ENCODE measurements around the gene RXFP1. TPM values are rescaled to one million over a fixed set of nuclear protein-coding genes. Genes with fewer than 3 reads are reported as not detected.

The RXFP1 gene
- total RNA-seq, 2 donors from 2014 or later: not detected

DNA sequence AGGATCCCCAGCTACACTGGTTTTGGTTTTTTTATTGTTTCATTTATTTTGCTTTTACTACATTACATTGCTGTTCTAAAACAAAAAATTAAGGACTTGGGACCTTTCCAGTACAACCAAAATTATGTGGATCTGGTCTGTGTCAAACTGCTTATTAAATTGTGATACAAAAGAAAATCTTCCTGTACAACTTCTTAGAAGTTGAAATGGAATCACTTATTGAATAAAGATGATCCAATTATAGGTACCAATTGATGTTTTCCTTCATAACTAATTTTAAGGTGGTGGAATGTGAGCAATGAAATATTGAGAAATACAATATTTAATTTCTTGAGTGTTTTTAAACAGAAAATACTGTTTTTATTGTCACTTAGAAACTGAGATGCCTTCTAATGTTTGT lies 82.7 kb downstream of the RXFP1 start:
- Mint-ChIP-seq H3K9me3 (peaks cover 0 to 3% of the 10 kb centered on the region in 2 donors), H3K36me3 (ENCODE audit: insufficient read depth in 2 of 2) (no peaks in the 10 kb centered on the region), H3K27me3 (ENCODE audit: low read depth) (peaks cover 9% of the 10 kb centered on the region), H3K4me1 (ENCODE audit: low read depth) (no peaks in the 10 kb centered on the region), H3K27ac (no peak overlapping the region), H3K4me3 (no peak overlapping the region)
- ATAC-seq (replicated peaks in 1 of 2) (no peak), DNase-seq (no peak)

DNA sequence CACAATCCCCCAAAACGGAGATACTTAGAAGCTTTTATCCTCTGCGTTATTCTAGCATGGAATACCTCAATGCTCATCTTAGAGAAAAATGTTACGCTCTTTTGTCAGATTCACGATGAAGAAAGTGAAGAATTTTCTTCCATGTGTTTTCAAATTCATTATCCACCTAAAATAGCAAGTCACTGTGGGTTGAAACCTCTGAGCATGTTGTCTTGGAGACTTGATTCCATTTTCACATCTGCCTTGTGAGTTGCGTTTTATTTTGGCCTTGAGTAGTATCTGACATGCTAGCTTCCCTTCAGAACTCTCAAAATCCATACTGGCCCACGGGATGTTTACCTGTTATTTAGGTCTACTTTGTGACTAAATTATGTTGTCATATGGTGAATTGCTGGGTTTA lies 83.7 kb downstream of the RXFP1 start:
- no peak for ATAC-seq (replicated peaks in 1 of 2)
- Mint-ChIP-seq H3K36me3 (ENCODE audit: insufficient read depth in 2 of 2) (no peaks in the 10 kb centered on the region), H3K4me1 (ENCODE audit: low read depth) (no peaks in the 10 kb centered on the region)

DNA sequence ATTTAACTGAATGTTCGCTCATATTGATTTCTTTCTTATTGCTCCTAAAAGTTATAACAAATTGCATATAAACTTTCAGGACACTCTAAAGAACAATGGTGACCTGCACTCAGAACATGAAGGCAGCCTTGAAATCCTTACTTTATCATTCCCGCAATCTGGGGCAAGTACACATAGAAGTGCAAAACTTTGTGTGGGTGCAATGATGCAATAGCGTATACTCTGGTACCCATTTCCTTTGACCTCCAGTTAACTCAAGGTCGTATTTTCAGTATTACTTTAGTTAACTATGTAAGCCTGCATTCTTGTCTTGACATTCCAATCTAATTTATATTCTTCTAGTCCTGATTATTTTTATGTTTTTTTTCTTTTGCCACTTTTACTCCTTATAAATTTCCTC lies 85.3 kb downstream of the RXFP1 start:
- Mint-ChIP-seq H3K36me3 (ENCODE audit: insufficient read depth in 2 of 2) (no peaks in the 10 kb centered on the region), H3K4me3 (no peak overlapping the region), H3K27ac (no peak overlapping the region), H3K4me1 (ENCODE audit: low read depth) (peaks cover 7% of the 10 kb centered on the region), H3K27me3 (ENCODE audit: low read depth) (peaks cover 16% of the 10 kb centered on the region), H3K9me3 (peaks cover 0 to 3% of the 10 kb centered on the region in 2 donors)
- ATAC-seq (replicated peaks in 1 of 2) (no peak), DNase-seq (no peak)

More for the DNA sequence above, 83.7 kb downstream of the RXFP1 start:
- Mint-ChIP-seq H3K27me3 (ENCODE audit: low read depth) (peaks cover 9% of the 10 kb centered on the region), H3K9me3 (peaks cover 0 to 3% of the 10 kb centered on the region in 2 donors), H3K27ac (no peak overlapping the region), H3K4me3 (no peak overlapping the region)
- DNase-seq: no peak

DNA sequence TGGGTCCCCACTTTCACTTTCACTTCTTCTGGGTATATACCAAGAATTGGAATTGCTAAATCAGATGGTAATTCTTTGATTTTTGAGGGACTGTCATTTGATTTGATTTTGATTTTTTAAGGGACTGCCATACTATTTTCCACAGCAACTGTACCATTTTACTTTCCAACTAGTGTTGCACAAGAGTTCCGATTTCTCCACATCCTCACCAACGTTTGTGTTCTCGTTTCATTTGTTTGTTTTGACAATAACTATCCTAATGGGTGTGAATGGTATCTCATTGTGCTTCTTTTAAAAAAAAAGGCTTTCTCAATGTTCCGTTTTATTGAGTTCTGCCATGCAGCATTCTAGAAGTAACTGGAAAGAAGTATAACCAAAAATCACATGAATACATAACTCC lies 87.4 kb downstream of the RXFP1 start:
- no peak overlapping the region for H3K27ac Mint-ChIP-seq

DNA sequence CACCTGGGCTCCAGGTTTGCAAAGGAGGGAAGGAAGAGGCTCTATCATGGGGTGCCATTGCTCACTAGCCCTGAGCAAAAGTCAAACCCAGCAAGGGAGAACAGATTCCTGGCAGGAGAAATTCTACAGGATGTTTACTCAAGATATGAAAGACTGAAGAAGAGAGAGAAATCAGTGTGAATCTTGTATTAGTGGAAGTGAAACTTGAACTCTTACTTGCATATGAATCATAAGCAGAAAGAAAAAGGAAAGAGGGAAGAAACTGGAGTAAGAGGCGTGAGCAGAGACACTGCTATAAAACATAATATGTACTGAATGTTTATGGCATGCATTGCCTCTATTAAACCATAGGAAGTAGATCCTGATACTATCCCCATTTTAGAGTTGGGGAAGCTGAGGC lies 89.1 kb downstream of the RXFP1 start:
- DNase-seq (no peak), ATAC-seq (replicated peaks in 1 of 2) (peak in 1 of 2 donors; percentile 26)
- H3K4me3 Mint-ChIP-seq: no peak overlapping the region

More for the DNA sequence above, 87.4 kb downstream of the RXFP1 start:
- ATAC-seq (replicated peaks in 1 of 2): no peak
- DNase-seq: no peak
- Mint-ChIP-seq H3K36me3 (ENCODE audit: insufficient read depth in 2 of 2) (no peaks in the 10 kb centered on the region), H3K4me1 (ENCODE audit: low read depth) (peaks cover 7% of the 10 kb centered on the region), H3K9me3 (peaks cover 0 to 3% of the 10 kb centered on the region in 2 donors), H3K4me3 (no peak overlapping the region), H3K27me3 (ENCODE audit: low read depth) (peaks cover 16% of the 10 kb centered on the region)

DNA sequence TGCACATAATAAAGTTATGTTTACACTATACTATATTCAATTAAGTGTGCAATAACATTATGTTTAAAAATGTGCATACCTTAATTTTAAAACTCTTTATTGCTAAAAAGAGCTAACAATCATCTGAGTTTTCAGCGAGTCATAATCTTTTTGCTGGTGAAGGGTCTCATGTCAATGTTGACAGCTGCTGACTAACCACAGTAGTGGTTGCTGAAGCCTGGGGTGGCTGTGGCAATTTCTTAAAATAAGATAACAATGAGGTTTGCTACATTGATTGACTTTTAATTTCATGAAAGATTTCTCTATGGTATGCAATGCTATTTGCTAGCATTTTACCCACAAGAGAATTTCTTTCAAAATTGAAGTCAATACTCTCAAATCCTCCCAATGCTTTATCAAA lies 91.4 kb downstream of the RXFP1 start:
- no peak for DNase-seq
- H3K9me3 Mint-ChIP-seq: peaks cover 0 to 3% of the 10 kb centered on the region in 2 donors
- no peak overlapping the region for H3K4me3 Mint-ChIP-seq
- H3K27me3 Mint-ChIP-seq (ENCODE audit: low read depth): peaks cover 20% of the 10 kb centered on the region
- ATAC-seq (replicated peaks in 1 of 2): no peak
- H3K36me3 Mint-ChIP-seq (ENCODE audit: insufficient read depth in 2 of 2): no peaks in the 10 kb centered on the region
- peaks cover 7% of the 10 kb centered on the region for H3K4me1 Mint-ChIP-seq (ENCODE audit: low read depth)
- no peak overlapping the region for H3K27ac Mint-ChIP-seq

More for the DNA sequence above, 89.1 kb downstream of the RXFP1 start:
- Mint-ChIP-seq H3K27ac (no peak overlapping the region), H3K4me1 (ENCODE audit: low read depth) (peaks cover 7% of the 10 kb centered on the region), H3K27me3 (ENCODE audit: low read depth) (peaks cover 16% of the 10 kb centered on the region), H3K9me3 (peaks cover 0 to 3% of the 10 kb centered on the region in 2 donors), H3K36me3 (ENCODE audit: insufficient read depth in 2 of 2) (no peaks in the 10 kb centered on the region)

DNA sequence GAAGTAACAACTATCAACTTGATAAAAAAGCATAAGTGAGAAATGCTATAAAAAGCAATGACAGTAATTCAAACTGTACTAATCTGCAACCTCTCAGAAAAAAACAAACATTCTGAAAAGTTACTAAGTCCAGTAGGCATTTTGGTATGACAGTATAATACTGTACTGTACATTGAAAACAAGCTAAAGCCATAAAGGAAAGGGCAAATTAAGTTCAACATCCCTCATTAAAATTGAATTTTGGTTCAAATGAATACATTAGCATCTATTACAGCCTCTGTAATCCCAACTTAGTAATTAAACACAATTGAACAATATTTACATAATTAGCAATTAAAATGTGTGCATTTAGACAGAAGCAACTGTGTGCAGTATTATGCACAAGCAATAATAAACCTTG lies 96.3 kb downstream of the RXFP1 start:
- DNase-seq (no peak), ATAC-seq (replicated peaks in 1 of 2) (no peak)
- Mint-ChIP-seq H3K4me1 (ENCODE audit: low read depth) (peaks cover 4% of the 10 kb centered on the region), H3K27me3 (ENCODE audit: low read depth) (peaks cover 17% of the 10 kb centered on the region), H3K36me3 (ENCODE audit: insufficient read depth in 2 of 2) (no peaks in the 10 kb centered on the region), H3K4me3 (no peak overlapping the region), H3K27ac (no peak overlapping the region), H3K9me3 (no peaks in the 10 kb centered on the region)

DNA sequence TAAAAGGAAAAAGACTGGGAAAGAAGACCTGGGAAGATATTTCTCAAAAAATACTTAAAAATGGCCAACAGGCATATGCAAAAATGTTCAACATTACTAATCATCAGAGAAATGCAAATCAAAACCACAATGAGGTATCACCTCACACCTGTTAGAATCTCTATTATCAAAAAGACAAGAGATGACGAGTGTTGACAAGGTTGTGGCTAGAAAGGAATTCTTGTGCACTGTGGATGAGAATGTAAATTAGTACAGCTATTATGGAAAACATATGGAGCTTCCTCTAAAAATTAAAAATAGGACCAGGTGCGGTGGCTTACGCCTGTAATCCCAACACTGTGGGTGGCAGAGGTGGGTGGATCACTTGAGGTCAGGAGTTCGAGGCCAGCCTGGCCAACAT lies 100.0 kb downstream of the RXFP1 start:
- no peak for DNase-seq
- no peak overlapping the region for H3K4me3 Mint-ChIP-seq

DNA sequence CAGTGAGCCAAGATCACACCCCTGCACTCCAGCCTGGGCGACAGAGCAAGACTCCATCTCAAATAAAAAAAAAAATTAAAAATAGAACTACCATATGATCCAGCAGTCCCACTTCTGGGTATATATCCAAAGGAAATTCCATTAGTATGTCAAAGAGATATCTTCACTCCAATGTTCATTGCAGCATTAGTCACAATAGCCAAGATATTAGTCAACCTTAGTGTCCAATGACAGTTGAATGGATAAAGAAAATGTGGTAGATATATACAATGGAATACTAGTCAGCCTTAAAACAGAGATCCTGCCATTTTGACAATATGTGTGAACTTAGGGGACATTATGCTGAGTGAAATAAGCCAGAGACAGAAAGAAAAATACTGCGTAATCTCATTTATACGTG lies 100.6 kb downstream of the RXFP1 start:
- no peak overlapping the region for H3K27ac Mint-ChIP-seq
- H3K4me1 Mint-ChIP-seq (ENCODE audit: low read depth): peaks cover 4% of the 10 kb centered on the region
- no peak overlapping the region for H3K4me3 Mint-ChIP-seq
- no peaks in the 10 kb centered on the region for H3K9me3 Mint-ChIP-seq
- DNase-seq (no peak), ATAC-seq (replicated peaks in 1 of 2) (no peak)
- no peaks in the 10 kb centered on the region for H3K36me3 Mint-ChIP-seq (ENCODE audit: insufficient read depth in 2 of 2)
- peaks cover 17% of the 10 kb centered on the region for H3K27me3 Mint-ChIP-seq (ENCODE audit: low read depth)

More for the DNA sequence above, 100.0 kb downstream of the RXFP1 start:
- Mint-ChIP-seq H3K27me3 (ENCODE audit: low read depth) (peaks cover 17% of the 10 kb centered on the region), H3K27ac (no peak overlapping the region), H3K4me1 (ENCODE audit: low read depth) (peaks cover 4% of the 10 kb centered on the region), H3K36me3 (ENCODE audit: insufficient read depth in 2 of 2) (no peaks in the 10 kb centered on the region), H3K9me3 (no peaks in the 10 kb centered on the region)
- no peak for ATAC-seq (replicated peaks in 1 of 2)

DNA sequence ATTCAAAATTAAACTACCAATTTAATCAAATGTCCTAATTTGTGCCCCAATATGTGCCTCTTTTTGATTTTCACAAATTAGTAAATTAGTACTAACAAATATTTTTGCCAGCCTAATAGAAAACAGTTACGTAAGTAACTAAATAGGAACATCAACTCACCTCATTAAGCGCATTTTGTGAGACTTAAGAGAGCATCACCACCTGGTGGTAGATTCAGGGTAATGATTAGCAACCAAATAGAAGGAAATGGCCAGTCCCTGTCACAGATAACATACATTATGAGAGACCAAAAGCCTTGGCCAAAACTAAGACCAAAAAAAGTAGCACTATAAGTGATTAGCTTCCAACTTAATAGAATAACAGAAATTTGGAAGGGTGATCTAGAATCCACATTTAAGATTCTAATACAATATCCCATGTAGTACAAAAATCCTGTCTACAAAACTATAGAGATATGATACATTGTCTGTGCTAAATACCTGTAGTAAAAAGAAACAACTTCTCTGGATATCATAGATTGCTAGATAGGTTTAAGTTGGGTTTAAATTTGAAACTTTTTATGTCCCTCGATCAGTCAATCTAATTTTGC lies 103.3 kb downstream of the RXFP1 start:
- no peak overlapping the region for H3K27ac Mint-ChIP-seq
- H3K4me3 Mint-ChIP-seq: no peak overlapping the region
- H3K9me3 Mint-ChIP-seq: no peaks in the 10 kb centered on the region
- no peaks in the 10 kb centered on the region for H3K4me1 Mint-ChIP-seq (ENCODE audit: low read depth)
- DNase-seq: peak in 1 of 2 donors; percentile 3
- no peaks in the 10 kb centered on the region for H3K36me3 Mint-ChIP-seq (ENCODE audit: insufficient read depth in 2 of 2)
- H3K27me3 Mint-ChIP-seq (ENCODE audit: low read depth): no peaks in the 10 kb centered on the region
- no peak for ATAC-seq (replicated peaks in 1 of 2)

DNA sequence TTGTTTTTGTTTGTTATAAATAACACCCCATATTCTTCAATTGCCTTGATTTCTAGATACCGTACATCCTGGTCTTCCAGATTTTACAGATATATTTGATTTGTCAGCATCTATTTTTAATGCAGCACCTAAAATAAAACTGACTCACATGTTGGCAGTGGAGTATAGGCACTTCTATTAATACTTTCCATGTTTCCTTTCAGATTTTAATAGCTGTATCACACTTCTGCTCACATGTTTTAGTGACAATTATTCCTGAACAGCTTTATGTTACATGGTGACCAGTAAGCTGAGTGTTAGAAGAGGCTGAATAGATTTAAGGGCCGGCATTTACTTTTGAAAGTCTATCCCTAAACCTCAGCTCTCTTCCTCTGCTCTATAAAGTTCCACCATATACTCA lies 103.9 kb downstream of the RXFP1 start:
- Mint-ChIP-seq H3K36me3 (ENCODE audit: insufficient read depth in 2 of 2) (no peaks in the 10 kb centered on the region), H3K27ac (no peak overlapping the region), H3K4me3 (no peak overlapping the region), H3K4me1 (ENCODE audit: low read depth) (no peaks in the 10 kb centered on the region), H3K27me3 (ENCODE audit: low read depth) (no peaks in the 10 kb centered on the region), H3K9me3 (no peaks in the 10 kb centered on the region)
- ATAC-seq (replicated peaks in 1 of 2) (no peak), DNase-seq (no peak)

DNA sequence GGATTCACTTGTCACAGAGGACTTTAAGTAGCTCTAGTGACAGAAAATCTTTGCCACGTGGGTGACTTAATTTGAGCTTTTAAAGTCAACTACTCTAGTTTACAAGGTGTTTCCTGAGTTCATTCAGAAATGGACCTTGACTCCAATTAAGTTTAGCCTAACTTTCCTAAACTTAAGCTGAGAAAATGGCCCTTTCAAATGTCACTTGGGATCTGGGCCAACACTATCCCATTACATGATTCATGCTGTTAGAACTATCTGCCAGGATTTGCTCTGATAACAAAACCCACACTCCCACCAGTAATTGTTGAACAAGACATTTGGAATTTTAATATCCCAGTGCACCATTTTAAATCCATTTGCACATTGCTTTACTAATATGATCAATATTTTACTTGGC lies 109.2 kb downstream of the RXFP1 start:
- H3K4me1 Mint-ChIP-seq (ENCODE audit: low read depth): no peaks in the 10 kb centered on the region
- no peaks in the 10 kb centered on the region for H3K9me3 Mint-ChIP-seq
- DNase-seq (no peak), ATAC-seq (replicated peaks in 1 of 2) (no peak)
- H3K4me3 Mint-ChIP-seq: no peak overlapping the region
- H3K27ac Mint-ChIP-seq: no peak overlapping the region
- H3K27me3 Mint-ChIP-seq (ENCODE audit: low read depth): no peaks in the 10 kb centered on the region
- no peaks in the 10 kb centered on the region for H3K36me3 Mint-ChIP-seq (ENCODE audit: insufficient read depth in 2 of 2)

DNA sequence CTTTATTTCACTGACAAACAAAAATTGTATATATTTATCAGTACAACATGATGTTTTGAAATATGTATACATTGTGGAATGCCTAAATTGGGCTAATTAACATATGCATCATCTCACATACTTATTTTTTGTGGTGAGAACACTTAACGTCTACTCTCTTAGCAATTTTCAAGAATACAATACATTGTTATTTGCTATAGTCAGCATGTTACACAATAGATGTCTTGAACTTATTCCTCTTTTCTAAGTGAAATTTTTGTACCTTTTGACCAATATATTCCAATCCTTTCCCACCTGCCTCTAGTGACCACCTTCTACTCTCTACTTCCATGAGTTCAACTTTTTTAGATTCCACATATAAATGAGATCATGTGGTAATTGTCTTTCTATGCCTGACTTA lies 114.9 kb downstream of the RXFP1 start:
- H3K36me3 Mint-ChIP-seq (ENCODE audit: insufficient read depth in 2 of 2): no peaks in the 10 kb centered on the region
- H3K9me3 Mint-ChIP-seq: no peaks in the 10 kb centered on the region
- ATAC-seq (replicated peaks in 1 of 2) (no peak), DNase-seq (no peak)
- no peak overlapping the region for H3K4me3 Mint-ChIP-seq
- H3K4me1 Mint-ChIP-seq (ENCODE audit: low read depth): no peaks in the 10 kb centered on the region
- H3K27me3 Mint-ChIP-seq (ENCODE audit: low read depth): peaks cover 11% of the 10 kb centered on the region
- no peak overlapping the region for H3K27ac Mint-ChIP-seq

DNA sequence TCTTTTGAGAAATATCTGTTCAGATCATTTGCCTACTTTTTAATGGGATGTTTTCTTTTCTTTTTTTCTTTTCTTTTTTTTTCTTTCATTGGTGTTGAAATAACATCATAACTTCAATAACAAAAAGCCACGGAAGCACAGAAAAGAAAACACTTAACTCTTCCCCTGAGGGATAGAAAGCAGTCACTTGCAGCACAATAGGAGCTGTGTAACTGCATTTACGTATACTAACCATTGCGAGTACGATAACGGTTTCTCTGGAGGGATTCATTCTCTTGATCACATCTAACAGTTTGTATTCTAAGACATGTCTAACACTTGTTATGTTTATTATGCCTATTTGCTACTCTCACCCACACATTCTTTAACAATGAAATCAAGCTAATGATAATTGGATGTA lies 122.7 kb downstream of the RXFP1 start:
- Mint-ChIP-seq H3K4me3 (no peak overlapping the region), H3K36me3 (ENCODE audit: insufficient read depth in 2 of 2) (peaks cover 0 to 2% of the 10 kb centered on the region in 2 donors), H3K4me1 (ENCODE audit: low read depth) (no peaks in the 10 kb centered on the region), H3K27me3 (ENCODE audit: low read depth) (peaks cover 19% of the 10 kb centered on the region), H3K9me3 (peaks cover 1 to 2% of the 10 kb centered on the region in 2 donors), H3K27ac (no peak overlapping the region)
- DNase-seq (no peak), ATAC-seq (replicated peaks in 1 of 2) (no peak)

Data from activated T-cell treated with anti-CD3 and anti-CD28 coated beads, Interleukin-2, amount 50 U/mL, for 72 hours (primary cell).